LNCAP (cell line): ENCODE results near the gene LETMD1.

Source experiments
- TF ChIP-seq, protein P1 (sequence below): fragments of 450-650 bp; IDR thresholded peaks from 2 replicates; pipeline ENCODE4 v1.5.1; 2017; ENCODE audit warnings: mild to moderate bottlenecking

Gene LETMD1

DNA sequence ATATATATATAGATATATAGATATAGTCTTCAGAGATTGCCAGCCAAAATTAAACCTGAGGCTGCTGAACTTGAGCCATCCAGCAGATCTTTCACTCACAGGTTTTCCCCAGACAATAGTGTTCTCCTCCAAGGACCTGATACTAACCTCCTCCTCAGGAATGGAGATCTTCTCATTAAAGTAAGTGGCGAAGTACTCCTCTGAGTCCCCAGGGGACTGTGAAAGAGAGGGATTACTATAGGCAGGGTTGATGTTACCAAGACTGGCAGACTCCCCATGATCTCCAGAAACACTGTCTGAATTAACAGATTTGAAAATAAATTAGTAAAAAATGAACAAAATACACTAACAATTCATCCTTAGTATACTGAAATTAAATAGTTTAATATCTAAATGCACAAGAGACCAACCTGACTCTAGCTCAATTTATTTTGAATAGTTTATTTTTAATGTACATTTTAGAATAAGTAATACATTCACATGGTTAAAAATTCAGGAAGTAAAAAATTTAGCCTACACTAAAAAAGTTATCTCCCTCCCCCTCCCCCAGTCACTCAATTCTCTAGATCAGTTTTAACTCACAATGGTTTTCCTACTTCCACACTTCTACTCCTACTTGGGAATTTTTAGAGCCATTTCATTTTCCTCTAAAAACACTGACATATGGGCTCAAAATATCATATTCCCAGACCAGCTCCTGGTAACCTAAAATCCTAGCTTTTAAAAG lies 39.6 kb upstream of the LETMD1 start:
- TF ChIP-seq, protein P1, sequence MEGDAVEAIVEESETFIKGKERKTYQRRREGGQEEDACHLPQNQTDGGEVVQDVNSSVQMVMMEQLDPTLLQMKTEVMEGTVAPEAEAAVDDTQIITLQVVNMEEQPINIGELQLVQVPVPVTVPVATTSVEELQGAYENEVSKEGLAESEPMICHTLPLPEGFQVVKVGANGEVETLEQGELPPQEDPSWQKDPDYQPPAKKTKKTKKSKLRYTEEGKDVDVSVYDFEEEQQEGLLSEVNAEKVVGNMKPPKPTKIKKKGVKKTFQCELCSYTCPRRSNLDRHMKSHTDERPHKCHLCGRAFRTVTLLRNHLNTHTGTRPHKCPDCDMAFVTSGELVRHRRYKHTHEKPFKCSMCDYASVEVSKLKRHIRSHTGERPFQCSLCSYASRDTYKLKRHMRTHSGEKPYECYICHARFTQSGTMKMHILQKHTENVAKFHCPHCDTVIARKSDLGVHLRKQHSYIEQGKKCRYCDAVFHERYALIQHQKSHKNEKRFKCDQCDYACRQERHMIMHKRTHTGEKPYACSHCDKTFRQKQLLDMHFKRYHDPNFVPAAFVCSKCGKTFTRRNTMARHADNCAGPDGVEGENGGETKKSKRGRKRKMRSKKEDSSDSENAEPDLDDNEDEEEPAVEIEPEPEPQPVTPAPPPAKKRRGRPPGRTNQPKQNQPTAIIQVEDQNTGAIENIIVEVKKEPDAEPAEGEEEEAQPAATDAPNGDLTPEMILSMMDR, result no peak

DNA sequence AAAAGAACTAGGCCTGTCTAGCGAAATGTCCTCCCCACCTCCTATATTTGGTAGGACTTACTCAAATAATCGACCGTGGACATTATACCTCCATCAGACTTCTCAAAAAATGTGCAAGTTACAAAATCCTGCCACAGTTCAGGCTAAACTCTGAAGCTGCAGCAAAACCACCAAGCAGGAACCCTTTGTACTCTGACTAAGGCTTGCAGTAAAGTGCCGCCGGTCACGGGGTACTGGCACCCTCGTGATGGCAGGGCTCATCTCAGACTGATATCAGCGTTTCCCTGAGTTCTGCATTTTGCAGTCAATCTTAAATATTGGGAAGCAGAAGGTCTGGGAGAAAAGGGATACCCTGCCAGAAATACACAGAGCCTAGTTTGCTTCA lies 39.1 kb upstream of the LETMD1 start:
- TF ChIP-seq, protein P1, result no peak

DNA sequence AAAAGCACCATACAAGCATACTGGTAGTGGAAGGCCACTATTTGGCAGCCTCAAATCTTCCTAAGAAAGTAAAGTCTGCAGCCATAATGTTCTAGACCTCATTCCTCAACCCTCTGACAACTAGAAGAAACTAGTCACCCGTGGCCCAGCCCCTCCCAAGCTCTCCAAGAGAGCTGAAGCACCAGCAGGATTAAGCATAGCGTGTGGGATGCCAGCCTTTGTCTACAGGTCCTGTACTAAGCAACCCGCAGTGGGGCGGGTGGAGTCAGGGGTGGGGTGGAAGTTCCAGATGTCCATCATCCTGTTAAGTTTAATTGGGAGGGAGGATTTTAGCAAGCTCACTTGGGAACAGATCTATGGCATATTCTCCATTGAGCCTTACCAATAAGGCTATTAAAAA lies 36.2 kb upstream of the LETMD1 start:
- TF ChIP-seq, protein P1, result no peak

DNA sequence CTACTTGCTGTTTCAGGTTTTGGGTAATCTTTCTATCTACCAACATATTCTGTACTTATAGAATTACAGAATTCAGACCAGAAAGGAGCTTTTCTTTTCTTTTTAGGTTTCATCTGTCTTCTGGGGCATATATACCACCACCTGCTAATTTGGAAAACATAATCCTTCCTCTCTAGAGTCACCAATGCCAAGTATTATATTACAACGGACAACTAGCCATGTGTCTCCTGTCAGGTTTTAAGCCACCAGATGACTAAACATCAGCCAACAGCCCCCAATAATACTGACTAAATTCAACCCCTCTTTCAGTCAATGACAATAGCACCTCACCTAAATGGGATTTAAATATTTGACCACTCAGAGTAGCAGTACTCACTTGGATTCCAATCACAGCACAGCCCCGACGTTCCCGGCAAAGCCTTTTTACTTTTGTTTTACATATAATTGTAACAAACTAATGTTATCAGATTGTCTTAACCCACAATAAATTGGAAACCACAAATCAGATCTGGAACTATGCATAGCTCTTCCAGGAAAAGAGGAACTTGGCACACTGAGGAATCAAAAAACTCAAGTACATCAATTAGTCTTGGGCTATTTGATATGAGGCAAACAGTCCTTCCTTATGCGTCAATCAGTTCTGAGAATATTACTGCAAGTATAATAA lies 35.4 kb upstream of the LETMD1 start:
- TF ChIP-seq, protein P1, result no peak

DNA sequence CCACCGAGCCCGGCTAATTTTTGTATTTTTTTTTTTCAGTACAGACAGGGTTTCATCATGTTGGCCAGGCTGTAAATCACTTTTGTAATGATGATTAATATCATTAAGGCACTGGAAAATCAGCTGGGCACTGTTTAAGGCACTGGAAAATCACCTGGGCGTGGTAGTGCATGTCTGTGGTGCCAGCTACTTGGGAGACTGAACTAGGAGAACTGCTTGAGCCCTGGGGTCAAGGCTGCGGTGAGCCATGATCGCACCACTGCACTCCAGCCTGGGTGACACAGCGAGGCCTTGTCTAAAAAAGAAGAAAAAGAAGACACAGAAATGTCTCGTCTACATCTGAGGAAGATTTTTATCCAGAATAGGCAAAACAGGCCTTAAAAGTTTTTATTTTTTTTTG lies 34.7 kb upstream of the LETMD1 start:
- TF ChIP-seq, protein P1, result no peak

DNA sequence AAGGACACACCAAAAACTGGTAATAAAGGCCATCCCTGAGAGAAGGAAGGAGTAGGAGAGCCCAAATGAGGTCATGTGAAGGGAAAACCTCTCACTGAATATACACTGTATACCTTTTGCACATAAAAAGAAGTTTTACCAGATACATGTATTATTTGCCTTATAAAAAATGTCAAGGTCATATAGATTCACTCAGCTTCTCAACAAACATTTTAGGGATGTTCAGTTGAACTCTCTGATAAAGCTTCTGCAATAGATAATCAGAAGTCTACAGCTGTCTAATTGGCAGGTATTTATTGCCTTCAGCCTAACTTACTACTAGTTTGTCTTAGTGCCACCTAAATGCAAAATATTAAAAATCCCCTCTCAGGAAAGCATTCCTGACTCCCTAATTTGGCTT lies 30.7 kb upstream of the LETMD1 start:
- TF ChIP-seq, protein P1, result no peak

DNA sequence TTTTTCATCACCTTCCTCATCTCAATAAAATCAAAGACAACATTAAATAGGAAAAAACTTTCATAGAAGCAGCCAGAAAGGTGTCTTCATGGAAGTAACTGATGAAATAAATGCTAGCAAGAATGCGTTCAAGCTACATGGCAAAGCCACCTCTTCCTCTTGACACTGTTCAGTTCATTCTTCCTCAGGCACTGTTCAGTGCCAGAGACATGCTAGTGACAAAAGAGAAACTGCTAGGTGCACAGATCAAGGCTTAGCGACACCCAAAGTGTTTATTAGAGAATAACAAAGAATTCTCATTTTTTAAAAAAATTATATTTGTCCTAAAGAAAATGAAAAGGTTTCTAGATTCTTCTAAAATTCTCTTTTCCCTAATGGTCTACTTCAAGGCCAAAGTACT lies 29.2 kb upstream of the LETMD1 start:
- TF ChIP-seq, protein P1, result no peak
